HT1080 (cell line): ENCODE measurements around the gene EYA4. TPM values are rescaled to one million over a fixed set of nuclear protein-coding genes. Genes with fewer than 3 reads are reported as not detected.

ENCODE experiments used
- DNase-seq: peaks from one replicate; pipeline ENCODE4 v3.0.0-alpha.2; 2015; ENCODE audit warnings: low read depth
- total RNA-seq: library from RNA; depleted of rRNA; stranded (reverse); fragments of >200 nt; shearing (Covaris generic); gene quantifications from 2 replicates; pipeline ENCODE4 v1.2.3, GENCODE V29; 2014

EYA4 gene
- total RNA-seq, 1 experiment from 2014 or later = 23.7 TPM

GRCh38 chr6:133568970-133569889 lies 328.1 kb downstream of the EYA4 start:
- DNase-seq = peak; percentile 93

GRCh38 chr6:133571681-133572080 lies 330.5 kb downstream of the EYA4 start:
- no peak for DNase-seq

GRCh38 chr6:133577851-133578250 lies 336.7 kb downstream of the EYA4 start:
- DNase-seq = no peak
